GM12878 (cell line): ENCODE results near the gene GHITM.
A peak's percentile ranks its signal among the peaks of the same experiment; 100 is the strongest.

Experiments used
- EGR1 ChIP-seq, 2 experiments: IDR thresholded peaks; 1 replicate in 1 of 2; 2 replicates in 1 of 2; pipeline ENCODE4 v1.6.1; 2011 to 2012; ENCODE audit warnings: low read depth in 2 of 2, low read length in 2 of 2, borderline replicate concordance in 1 of 2, mild to moderate bottlenecking in 1 of 2, moderate library complexity in 1 of 2
- POLR2A ChIP-seq: IDR thresholded peaks from 2 replicates; pipeline ENCODE4 v1.6.1; 2011; ENCODE audit warnings: low read depth, mild to moderate bottlenecking, low read length
- POLR2AphosphoS5 ChIP-seq: IDR thresholded peaks from 2 replicates; pipeline ENCODE4 v1.6.1; 2011; ENCODE audit warnings: mild to moderate bottlenecking, low read length, inconsistent platforms
- TF ChIP-seq, protein P1 (sequence below): fragments of 450-650 bp; IDR thresholded peaks from 2 replicates; pipeline ENCODE4 v1.6.1; 2017; ENCODE audit warnings: mild to moderate bottlenecking
- TF ChIP-seq, protein P2 (sequence below): IDR thresholded peaks from 2 replicates; pipeline ENCODE4 v1.6.1; 2011; ENCODE audit warnings: low read depth, low read length, improper control_type of control experiment, borderline replicate concordance
- TF ChIP-seq, protein P3 (sequence below): fragments of 450-650 bp; IDR thresholded peaks from 2 replicates; pipeline ENCODE4 v1.6.1; 2017; ENCODE audit warnings: mild to moderate bottlenecking, moderate library complexity
- TF ChIP-seq, protein P4 (sequence below), 3 experiments: IDR thresholded peaks in 2 of 3; conservative IDR thresholded peaks in 1 of 3; 2 replicates each; pipeline ENCODE4 v1.5.1; 2011; ENCODE audit warnings: low read depth in 3 of 3, low read length in 3 of 3, mild to moderate bottlenecking in 3 of 3, control low read depth in 2 of 3, moderate library complexity in 2 of 3, inconsistent platforms in 1 of 3, mixed read lengths in 1 of 3; ENCODE audit not compliant: control insufficient read depth in 2 of 3, insufficient read depth in 1 of 3; ENCODE audit errors: extremely low read depth in 1 of 3

DNA sequence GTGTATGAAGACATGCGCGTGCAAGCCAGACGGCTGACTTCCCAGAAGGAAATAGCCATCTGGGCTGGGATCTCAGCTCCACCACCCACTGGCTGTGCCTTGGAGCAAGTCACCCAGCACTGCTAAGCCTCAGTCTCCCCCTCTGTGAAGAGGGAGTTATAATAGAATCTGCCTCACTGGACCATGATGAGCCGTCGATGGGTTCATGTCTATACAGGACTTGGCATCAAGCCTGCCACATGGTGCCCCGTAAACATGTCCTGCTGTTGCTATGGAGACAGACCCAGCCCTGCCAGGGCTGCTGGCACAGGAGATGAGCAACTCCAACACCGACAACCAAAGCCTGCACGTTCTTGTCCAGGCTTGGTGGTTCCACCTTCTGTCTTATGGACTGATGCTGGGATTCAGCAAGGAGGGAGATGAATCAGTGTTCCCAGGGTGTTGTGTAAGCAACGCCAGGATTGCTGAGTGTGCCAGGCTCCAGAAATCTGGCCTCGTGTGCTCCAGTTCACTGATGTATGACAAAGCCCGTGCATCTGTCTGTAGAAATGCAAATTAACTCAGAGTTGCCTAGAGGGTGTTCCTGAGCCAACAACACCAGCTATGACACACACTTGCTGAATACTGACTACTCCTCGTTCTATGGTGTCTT lies 39.9 kb downstream of the GHITM start:
- TF ChIP-seq EGR1 (IDR thresholded peaks at IDR 0.05; ENCODE audit: borderline replicate concordance in 1 of 2, low read depth in 2 of 2, low read length in 2 of 2), result no peak
- TF ChIP-seq, protein P1, sequence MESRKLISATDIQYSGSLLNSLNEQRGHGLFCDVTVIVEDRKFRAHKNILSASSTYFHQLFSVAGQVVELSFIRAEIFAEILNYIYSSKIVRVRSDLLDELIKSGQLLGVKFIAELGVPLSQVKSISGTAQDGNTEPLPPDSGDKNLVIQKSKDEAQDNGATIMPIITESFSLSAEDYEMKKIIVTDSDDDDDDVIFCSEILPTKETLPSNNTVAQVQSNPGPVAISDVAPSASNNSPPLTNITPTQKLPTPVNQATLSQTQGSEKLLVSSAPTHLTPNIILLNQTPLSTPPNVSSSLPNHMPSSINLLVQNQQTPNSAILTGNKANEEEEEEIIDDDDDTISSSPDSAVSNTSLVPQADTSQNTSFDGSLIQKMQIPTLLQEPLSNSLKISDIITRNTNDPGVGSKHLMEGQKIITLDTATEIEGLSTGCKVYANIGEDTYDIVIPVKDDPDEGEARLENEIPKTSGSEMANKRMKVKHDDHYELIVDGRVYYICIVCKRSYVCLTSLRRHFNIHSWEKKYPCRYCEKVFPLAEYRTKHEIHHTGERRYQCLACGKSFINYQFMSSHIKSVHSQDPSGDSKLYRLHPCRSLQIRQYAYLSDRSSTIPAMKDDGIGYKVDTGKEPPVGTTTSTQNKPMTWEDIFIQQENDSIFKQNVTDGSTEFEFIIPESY, result no peak
- TF ChIP-seq, protein P2, sequence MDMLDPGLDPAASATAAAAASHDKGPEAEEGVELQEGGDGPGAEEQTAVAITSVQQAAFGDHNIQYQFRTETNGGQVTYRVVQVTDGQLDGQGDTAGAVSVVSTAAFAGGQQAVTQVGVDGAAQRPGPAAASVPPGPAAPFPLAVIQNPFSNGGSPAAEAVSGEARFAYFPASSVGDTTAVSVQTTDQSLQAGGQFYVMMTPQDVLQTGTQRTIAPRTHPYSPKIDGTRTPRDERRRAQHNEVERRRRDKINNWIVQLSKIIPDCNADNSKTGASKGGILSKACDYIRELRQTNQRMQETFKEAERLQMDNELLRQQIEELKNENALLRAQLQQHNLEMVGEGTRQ, result no peak
- TF ChIP-seq, protein P3, sequence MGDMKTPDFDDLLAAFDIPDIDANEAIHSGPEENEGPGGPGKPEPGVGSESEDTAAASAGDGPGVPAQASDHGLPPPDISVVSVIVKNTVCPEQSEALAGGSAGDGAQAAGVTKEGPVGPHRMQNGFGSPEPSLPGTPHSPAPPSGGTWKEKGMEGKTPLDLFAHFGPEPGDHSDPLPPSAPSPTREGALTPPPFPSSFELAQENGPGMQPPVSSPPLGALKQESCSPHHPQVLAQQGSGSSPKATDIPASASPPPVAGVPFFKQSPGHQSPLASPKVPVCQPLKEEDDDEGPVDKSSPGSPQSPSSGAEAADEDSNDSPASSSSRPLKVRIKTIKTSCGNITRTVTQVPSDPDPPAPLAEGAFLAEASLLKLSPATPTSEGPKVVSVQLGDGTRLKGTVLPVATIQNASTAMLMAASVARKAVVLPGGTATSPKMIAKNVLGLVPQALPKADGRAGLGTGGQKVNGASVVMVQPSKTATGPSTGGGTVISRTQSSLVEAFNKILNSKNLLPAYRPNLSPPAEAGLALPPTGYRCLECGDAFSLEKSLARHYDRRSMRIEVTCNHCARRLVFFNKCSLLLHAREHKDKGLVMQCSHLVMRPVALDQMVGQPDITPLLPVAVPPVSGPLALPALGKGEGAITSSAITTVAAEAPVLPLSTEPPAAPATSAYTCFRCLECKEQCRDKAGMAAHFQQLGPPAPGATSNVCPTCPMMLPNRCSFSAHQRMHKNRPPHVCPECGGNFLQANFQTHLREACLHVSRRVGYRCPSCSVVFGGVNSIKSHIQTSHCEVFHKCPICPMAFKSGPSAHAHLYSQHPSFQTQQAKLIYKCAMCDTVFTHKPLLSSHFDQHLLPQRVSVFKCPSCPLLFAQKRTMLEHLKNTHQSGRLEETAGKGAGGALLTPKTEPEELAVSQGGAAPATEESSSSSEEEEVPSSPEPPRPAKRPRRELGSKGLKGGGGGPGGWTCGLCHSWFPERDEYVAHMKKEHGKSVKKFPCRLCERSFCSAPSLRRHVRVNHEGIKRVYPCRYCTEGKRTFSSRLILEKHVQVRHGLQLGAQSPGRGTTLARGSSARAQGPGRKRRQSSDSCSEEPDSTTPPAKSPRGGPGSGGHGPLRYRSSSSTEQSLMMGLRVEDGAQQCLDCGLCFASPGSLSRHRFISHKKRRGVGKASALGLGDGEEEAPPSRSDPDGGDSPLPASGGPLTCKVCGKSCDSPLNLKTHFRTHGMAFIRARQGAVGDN, result 0 out of 2 replicates have a peak, but pooled peaks have one; percentile 50
- TF ChIP-seq, protein P4, sequence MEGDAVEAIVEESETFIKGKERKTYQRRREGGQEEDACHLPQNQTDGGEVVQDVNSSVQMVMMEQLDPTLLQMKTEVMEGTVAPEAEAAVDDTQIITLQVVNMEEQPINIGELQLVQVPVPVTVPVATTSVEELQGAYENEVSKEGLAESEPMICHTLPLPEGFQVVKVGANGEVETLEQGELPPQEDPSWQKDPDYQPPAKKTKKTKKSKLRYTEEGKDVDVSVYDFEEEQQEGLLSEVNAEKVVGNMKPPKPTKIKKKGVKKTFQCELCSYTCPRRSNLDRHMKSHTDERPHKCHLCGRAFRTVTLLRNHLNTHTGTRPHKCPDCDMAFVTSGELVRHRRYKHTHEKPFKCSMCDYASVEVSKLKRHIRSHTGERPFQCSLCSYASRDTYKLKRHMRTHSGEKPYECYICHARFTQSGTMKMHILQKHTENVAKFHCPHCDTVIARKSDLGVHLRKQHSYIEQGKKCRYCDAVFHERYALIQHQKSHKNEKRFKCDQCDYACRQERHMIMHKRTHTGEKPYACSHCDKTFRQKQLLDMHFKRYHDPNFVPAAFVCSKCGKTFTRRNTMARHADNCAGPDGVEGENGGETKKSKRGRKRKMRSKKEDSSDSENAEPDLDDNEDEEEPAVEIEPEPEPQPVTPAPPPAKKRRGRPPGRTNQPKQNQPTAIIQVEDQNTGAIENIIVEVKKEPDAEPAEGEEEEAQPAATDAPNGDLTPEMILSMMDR (IDR thresholded peaks at IDR 0.05 in 2 of 3, conservative IDR thresholded peaks at IDR 0.05 in 1 of 3; ENCODE audit: control insufficient read depth in 2 of 3, extremely low read depth in 1 of 3, insufficient read depth in 1 of 3, low read depth in 3 of 3, low read length in 3 of 3), result no peak
- no peak for TF ChIP-seq POLR2A
- no peak for TF ChIP-seq POLR2AphosphoS5
